NCI-H446 (cell line): ENCODE data around the gene AOPEP.

Experiments
- DNase-seq, 2 experiments: peaks; one replicate each; lab custom pipeline; 2025; lab: John Stamatoyannopoulos, UW

The AOPEP gene

DNA sequence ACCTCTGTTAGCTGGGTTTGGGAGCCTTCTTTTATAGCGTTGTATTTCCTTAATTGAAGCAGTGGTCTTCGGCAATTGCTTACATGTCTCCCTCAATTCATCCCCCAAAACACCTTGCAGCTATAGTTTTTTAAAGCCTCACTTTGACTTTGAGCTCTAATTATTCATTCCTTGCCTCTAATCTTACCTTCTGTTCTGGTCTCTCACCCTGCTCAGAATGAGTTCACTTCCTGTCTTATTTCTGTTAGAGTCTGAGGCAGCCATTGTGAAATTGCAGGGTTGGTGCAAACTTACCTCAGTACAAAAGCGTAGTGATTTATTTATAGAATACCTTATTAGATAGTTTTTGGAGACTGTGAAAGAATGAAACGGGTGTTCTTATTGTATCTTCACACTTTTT, 35.0 kb downstream of the AOPEP start:
- no peak for DNase-seq

DNA sequence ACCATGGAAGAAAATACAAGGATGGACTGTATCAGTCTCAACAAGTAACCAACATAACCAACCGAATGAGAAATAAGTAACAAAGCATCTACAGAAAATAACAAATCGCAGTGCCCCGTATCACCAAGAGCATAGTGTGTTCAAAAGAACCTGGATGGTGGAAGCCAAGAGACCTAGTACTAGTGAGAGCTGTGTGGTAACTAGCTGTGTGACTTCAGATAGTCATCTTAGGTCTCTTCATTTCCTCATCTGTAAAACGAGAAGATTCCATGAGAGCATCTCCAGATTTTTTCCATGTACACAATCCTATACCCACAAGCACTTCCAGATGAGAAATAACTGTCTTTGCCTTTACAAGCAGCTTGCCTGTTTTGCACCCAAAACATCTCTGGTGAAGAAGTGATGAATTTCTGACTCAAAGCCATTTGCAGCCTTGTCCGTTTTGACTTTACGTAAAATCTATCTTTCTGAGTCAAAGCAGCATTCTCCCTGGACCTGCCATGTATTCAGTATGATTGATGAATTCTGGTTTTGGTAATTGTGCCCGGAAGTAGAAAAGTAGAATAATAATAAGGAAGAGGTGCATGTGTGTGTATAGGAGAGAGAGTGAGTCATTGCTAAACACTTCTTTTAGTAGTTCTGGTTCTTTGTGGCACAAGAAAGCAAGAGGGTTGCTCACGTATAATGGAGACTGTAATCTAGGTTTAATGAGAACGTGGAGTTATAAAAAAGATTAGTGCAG, 41.0 kb downstream of the AOPEP start:
- DNase-seq: no peak

DNA sequence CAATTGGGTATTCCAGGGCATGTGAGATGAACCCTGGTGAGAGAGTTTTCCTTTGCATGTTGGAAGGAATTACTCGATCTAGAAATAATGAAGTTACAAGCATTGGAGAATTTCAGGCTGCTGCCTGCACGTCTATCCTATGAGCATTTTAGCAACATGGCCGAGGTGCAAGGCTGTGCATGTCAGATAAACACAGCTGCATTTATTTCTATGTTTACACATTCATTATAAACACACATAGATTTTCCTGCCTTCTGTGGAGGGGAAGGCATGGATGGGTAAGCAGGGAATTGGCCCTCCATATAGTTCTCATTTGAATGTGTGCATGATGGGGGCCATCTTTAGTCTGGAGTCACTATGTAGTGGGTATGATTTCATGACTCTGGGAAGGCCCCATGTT, 42.3 kb downstream of the AOPEP start:
- DNase-seq: no peak

DNA sequence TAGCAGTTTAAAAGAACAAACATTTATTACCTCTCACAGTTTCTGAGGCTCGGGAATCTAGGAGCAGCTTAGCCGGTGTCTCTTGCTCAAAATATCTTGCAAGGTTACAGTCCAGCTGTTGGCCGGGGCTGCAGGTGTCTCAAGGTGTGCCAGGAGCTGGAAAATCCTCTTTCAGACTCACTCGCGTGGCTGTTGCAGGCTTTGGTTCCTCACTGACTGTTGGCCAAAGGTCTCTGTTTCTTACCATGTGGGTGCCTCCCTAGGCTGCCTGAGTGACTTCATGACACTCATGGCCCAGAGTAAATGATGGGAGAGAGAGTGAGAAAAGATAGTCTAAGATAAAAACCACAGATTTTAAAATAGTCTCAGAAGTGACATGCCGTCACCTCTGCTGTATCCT, 43.8 kb downstream of the AOPEP start:
- DNase-seq: no peak

DNA sequence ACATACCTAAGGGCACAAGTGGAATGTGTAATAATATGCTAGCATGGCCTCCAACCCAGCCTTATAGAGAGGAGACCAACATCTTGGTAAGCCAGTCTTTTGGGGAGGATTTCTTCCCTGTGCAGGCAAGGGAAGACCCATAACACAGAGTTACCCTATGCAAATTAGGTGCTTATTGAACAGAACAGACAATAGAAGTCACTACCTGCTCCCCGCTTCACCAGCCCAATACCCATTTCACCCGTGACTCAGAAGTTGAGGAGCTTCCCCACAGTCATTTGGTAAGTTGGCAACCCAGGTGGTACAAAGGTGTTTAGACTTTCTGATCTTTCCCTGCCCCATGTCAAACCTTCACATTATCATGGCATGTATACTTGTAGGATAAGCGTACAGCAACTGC, 44.6 kb downstream of the AOPEP start:
- DNase-seq: no peak

DNA sequence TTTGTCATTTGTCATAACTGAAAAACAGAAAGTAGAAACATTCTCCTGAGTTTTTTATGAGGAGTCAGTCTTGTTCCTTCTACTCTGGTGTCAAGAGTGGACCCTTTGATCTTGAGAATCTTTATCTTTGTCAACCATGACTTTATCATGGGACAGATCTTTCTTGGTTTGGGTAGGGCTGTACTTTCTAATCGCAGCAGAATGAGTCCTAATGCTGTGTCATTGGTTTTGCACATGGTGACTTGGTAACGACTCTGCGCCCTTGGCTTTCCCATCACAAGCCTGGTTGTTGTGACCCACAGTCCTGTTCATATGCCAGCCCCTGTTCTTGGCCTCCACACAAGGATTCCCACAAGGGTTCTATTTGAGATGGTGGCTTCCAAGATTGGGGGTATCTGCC, 45.6 kb downstream of the AOPEP start:
- DNase-seq: peak in 1 of 2 experiments; percentile 5

DNA sequence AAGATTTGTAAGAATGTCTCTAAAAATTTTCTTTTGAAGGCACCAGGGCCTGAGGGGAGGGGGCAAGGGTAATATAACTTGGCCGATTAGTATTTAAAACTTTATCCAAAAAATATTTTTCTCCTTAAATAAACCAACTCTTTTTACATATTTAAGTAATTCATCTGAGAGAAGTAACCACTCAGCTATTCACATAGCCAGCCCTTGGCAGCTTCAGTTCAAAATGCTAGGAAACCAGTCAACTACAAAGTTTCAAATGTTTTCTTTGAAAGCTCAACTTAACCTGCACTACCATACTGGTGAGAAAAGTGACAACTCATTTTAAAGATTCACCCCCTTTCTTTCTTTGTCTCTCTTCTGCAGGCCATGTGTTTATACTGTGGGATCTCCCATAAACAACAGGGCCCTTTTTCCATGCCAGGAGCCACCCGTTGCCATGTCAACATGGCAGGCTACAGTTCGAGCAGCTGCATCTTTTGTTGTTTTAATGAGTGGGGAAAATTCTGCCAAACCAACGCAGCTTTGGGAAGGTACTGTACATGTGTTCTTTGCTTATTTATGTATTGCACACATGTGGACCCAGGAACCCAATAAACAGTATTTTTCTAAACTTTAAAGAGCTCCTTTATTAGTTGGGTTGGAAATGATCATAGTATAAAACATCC, 46.3 kb downstream of the AOPEP start:
- DNase-seq: peak; percentile 80 to 83

DNA sequence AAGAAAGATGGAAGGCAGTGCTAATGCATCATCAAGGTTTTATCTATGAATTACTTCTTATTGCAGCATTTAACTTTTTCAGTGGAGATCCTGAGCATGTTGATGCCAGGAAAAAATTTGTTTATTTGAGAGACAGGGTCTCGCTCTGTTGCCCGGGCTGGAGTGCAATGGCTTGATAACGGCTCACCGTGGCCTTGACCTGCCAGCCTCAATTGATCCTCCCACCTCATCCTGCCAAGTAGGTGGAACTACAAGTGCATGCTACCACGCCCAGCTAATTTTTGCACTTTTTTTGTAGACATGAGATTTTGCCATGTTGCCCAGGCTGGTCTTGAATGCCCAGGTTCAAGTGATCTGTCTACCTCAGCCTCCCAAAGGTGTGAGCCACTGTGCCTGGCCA, 47.2 kb downstream of the AOPEP start:
- DNase-seq: no peak

DNA sequence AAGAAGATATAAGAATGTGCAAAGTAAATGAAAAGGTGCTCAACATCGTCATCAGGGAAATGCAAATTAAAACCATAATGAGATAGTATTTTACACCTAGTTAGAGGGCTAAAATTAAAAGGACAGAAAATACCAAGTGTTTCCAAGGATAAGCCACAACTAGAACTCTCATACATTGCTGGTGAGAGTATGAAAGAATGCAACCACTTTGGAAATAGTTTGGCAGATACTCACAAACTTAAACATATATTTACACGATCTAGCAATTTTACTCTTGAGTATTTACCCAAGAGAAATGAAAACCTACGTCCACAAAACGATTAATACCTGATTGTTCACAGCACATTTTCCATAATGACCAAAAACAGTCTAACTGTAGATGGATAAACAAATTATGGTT, 51.5 kb downstream of the AOPEP start:
- no peak for DNase-seq

DNA sequence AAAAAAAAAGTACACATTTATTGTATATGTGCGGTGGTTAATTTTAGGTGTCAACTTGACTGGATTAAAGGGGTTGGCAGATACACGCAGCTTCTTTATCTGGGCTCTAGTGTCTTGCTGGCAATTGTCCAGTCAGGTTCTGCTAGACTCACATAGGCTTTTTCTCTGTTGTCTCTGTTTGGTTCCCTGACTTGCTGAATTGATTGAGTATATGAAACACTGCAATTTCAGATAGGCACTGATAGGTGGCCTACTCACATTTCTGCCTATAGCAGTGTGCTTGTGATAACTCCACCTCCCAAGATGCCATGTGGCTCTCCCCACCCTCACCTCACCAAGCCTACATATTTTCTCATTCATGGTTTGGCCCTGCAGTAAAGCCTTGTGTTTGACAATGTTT, 52.5 kb downstream of the AOPEP start:
- DNase-seq: peak in 1 of 2 experiments; percentile 2

DNA sequence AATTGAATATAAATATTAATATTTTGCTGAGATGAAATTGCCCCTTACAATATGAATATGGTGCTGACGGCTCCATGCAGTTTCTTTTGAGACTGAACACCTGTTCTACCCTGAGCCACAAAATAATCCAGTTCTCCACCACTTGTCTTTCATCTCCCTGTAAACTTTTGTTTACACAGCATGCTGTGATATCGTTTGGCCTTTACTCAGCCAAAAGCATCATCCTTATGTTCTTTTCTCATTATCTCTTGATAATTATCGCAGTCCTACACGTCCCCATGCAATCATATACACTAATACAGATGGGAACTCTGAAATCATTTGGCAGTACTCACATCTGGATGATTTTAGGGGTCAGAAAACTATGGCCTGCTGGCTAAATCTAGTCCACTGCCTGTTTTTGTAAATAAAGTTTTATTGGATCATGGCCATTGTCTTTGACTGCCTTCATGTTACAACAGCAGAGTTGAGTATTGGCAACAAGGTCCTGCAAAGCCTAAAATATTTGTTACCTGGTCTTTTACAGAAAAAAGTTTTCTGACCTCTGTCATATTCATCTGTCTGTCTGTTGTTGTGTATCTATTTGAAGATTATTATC, 53.3 kb downstream of the AOPEP start:
- DNase-seq: no peak

DNA sequence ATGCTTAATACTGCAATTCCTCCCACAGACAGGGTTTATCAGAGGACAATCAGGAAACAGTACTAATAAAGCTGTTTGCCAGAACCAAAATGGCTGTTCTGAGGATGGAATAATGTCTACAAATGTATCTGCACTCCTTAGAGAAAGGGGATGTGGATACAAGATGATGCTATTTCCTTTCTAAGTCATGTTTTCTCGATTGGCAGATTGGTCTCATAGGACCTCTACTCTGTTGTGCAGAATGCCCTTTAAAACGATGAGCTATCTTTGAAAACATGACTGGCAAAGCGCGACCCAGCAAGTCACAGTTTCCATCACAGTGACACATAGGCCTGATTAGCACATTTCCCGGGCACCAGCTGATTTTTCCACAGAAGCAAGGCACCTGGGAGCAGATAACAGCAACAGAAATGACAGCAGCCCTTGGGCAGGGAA, 54.0 kb downstream of the AOPEP start:
- DNase-seq: no peak

DNA sequence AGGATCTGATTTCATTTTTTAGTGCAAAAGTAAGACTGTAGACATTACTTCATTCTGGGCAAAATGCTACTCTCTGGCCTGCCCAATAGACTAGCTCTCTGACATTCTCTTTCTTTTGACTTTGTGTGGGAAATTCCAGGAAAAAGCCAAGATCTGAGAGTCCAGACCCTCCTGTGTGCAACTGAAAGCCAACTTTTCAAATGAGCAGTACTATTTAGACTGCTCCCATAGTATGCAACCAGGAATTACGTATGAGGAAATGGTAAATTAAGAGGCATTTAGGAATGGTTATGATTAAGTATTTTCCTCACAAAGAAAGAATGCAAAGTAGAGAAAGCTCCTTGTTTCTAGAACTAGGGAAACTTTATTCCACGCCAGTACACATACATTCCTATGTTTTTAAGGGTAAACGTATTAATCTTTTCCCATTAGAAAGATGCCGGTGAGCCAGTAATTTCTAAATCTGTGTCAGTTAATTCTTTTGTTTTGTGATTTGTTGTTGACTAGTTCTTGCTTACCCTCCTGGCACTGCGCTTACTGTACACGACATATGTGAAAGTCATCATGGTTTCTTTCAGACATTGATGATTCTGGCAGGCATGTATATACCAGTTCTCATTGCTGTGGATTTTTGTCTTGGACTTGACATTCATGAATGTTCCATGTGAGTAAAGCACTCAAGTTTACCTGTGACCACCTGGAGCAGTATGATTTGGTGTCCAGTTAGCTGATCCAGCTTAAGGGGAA, 56.0 kb downstream of the AOPEP start:
- DNase-seq: no peak

DNA sequence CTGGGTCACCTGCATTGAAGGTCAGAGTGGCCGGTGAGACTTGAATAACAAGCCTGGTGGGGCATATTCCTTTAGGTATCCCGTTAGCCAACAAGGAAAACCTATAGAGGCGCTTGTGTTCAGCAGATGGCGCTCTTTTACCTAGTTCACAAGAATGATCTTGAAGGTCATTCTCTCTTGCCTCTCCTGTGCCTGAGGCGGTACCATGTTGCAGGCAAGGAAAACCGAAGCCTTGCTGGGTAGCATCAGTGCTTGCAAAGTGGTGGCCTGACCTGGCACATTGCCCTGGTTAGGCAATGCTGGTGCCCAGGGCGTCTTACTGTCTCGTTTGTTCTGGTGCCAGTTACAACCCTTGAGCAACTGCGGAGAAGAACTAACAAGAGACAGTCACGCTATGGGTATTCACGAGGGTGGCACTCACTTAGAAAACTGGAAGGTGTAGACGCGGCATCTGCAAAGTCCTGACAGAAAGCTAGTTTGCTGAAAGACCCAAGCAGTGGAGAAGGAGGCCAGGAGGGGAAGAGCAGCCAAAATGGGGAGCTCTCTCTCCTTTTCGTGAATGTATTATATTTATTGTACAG, 56.7 kb downstream of the AOPEP start:
- peak; percentile 28 to 79 for DNase-seq

DNA sequence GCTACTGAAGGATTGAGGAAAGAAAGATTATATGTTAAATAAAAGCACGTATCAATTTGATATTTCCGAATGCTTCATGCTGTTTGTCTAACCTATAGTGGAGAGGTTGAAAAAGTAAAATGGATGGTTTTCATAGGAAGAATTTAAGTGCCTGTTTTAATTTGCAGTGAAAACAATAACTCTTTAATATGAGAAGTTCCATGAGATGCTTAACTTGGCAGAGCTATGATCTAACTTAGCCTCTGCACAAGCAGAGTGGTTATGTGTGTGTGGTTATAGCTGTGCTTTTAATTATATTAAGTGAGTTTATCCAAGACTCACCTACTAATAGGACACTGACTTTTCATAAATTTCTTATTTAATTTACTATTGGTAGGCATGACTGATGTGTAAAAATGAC, 57.4 kb downstream of the AOPEP start:
- no peak for DNase-seq

DNA sequence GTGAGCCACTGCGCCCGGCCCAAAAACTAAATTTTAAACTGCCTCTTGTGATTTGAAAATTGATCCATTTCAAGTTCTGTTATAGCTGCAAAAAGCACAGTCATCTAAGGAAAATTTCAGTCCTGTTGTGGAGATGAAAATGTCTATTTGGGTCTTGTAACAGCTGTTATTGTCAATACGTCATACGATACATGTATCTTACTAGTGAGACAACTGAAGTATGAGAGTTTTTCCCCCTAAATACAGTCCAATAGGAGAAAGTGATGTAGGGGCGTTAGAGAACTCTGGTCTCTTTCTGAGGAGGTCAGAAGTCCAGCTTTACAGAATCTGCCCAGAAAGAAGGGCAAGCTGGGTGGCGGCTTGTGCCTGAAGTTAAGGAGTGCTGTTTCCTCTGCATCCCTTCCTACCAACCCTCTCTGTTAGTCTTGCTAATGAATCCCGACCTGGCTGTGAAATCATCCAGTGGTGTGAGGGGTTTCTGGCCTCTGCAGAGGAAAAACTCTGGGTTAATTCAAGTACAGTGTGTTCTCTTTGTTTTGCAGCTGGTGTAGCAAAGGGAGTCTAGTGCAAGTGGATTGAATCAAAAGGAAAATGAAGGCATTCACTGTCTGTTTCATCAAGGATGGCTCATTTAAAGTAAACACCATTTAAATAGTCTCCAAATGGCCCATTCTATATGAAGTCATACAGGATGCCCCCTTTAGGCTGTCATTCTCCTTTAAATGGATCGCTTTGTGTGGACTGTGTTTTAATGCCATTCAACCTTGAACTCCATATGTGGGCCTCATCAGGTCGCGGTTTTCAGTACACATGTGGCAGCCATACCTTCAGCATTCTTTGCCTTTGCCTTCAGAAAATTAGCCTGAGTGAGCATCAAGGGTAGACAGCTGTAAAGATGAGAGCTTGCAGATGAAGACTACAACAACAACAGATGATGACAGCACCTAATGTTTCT, 59.0 kb downstream of the AOPEP start:
- no peak for DNase-seq

DNA sequence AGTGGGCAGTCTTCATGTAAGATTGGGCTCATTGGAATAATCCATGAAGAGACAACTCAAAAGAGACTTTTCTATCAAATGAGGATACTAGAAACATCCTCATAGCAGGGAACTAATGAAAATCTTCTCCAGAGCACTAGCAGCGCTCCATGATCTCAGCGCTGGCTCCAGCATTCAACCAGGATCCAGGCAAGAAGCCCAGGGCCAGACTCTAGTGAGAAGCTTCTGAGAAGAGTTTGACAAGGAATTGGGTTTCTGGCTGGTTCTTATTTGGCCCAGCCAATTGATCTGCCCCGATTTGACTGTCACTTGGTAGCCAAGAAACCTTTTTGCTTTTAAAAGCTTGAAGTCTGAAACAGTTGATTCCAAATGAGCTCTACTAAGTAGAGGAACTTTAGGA, 60.1 kb downstream of the AOPEP start:
- no peak for DNase-seq

DNA sequence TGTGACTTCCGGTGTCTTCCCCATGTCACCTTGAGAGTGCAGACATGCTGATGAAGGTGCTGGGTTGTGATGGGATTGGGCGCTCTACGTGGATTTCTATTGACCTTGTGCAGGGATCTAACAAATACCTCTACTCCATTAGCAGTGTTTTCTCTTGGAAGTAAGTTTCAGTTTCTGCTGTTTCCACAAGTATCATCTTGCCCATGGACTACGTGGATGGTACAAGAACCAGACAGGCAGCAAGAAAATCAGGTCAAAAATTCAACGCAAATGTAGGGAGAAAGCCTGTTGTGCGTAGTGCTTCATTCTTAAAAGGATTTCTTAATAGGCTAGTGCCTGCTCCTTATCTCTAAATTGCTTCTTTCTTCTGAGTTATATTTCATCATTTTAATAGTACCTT, 60.8 kb downstream of the AOPEP start:
- DNase-seq: no peak

DNA sequence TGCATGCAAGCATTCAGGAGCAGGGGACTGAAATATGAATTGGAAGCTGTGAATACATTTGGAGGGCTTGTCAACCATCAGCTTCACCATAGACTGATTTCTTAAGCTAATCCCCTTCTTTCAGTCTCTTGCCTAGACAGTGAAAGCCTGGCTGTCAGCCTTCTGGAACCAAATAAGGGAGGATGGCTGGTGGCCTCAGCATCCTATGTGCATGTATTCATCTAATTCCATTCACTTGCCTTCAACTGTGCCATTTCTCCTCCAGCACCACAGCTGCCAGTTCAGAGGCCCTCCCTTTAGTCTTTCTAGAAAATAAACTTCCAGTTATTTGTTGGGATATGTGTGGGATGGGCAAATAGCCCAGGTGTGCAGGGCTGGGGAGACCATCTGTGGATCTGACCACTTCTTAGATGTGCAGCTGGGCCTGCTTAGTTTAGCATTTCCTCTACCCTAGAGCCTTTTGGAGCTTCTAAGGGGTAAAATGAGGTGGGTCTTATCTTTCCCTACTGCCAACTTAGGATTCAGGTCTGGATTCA, 62.1 kb downstream of the AOPEP start:
- no peak for DNase-seq

DNA sequence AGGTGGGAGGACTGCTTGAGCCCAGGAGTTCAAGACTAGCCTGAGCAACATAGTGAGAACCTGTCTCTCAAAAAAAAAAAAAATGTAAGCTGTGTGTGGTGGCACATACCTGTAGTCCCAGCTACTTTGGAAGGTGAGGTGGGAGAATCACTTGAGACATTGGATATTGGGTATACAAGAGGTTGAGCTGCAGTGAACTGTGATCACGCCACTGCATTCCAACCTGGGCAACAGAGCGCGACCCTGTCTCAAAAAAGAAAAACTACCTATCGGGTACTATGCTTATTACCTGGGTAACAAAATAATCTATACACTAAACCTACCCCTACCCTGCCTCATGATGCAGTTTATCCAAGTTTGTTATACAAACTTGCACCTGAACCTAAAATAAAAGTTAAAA, 64.9 kb downstream of the AOPEP start:
- DNase-seq: no peak

DNA sequence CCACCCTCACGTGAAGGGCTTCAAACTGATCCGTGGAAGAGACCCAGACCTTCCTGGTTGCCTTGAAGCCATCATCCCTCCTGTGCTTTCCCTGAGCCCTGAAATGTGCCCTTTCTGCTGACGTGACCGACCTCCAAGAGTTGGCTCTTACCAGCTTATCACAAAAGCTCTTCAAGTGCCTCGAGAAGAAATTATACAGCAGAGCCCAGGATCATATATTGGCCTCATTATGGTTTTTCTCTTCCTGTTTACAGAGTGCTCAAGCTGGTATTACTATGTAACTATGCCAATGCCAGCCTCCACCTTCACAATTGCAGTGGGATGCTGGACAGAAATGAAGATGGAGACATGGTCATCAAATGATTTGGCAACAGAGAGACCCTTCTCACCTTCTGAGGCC, 66.0 kb downstream of the AOPEP start:
- no peak for DNase-seq
